Natural killer cell (primary cell): Measurements from ENCODE around the gene RTP2. TPM values are rescaled to one million over a fixed set of nuclear protein-coding genes. Genes with fewer than 3 reads are reported as not detected.
"Not testable (repeated sequence)": the region's sequence is repeated elsewhere in the genome, so short reads cannot be mapped to it uniquely, and the experiment has no call there.

Experiments
- ATAC-seq, 3 donors: fragments of 150-1000 bp in 2 of 3; fragments of 200-7000 bp in 1 of 3; cut with Tn5 transposase; 1 replicate in 1 of 3; 2 replicates in 2 of 3; pipeline ENCODE4 v1.10.0; 2021; ENCODE audit warnings: mild to moderate bottlenecking in 2 of 3, moderate library complexity in 2 of 3
- DNase-seq, 2 donors: peaks; one replicate each; pipeline versions ENCODE4 v3.0.0 to v3.0.0-alpha.2; 2013 to 2021; ENCODE audit warnings: mixed read lengths in 1 of 2
- H3K27ac ChIP-seq: one replicate; pipeline ENCODE4 v1.5.1; 2013; ENCODE audit warnings: mild to moderate bottlenecking, low read length
- H3K27me3 ChIP-seq: one replicate; pipeline ENCODE4 v1.6.1; 2013; ENCODE audit warnings: low read length; ENCODE audit not compliant: control insufficient read depth, insufficient read depth
- H3K36me3 ChIP-seq: one replicate; pipeline ENCODE4 v1.6.1; 2013; ENCODE audit warnings: low read length; ENCODE audit not compliant: control insufficient read depth, insufficient read depth
- H3K4me1 ChIP-seq: one replicate; pipeline ENCODE4 v1.6.1; 2013; ENCODE audit warnings: low read length; ENCODE audit not compliant: control insufficient read depth, insufficient read depth
- H3K4me3 ChIP-seq: one replicate; pipeline ENCODE4 v1.5.1; 2013; ENCODE audit warnings: low read length
- H3K9me3 ChIP-seq: one replicate; pipeline ENCODE4 v1.6.1; 2013; ENCODE audit warnings: low read length; ENCODE audit not compliant: control insufficient read depth, insufficient read depth
- H3K27ac Mint-ChIP-seq, 2 donors: one replicate each; pipeline ENCODE4 v1.8.0; 2022; ENCODE audit warnings: mild to moderate bottlenecking in 2 of 2, mixed read lengths in 2 of 2, moderate library complexity in 1 of 2
- H3K27me3 Mint-ChIP-seq, 2 donors: one replicate each; pipeline ENCODE4 v1.8.0; 2022; ENCODE audit warnings: low read depth in 2 of 2, mixed read lengths in 2 of 2
- H3K36me3 Mint-ChIP-seq: one replicate; pipeline ENCODE4 v1.8.0; 2022; ENCODE audit warnings: mixed read lengths
- H3K4me1 Mint-ChIP-seq, 2 donors: one replicate each; pipeline ENCODE4 v1.8.0; 2022; ENCODE audit warnings: mixed read lengths in 2 of 2
- H3K4me3 Mint-ChIP-seq: one replicate; pipeline ENCODE4 v1.8.0; 2022; ENCODE audit warnings: mild to moderate bottlenecking, moderate library complexity, mixed read lengths
- H3K9me3 Mint-ChIP-seq, 2 donors: one replicate each; pipeline ENCODE4 v1.8.0; 2022; ENCODE audit warnings: mixed read lengths in 2 of 2
- CTCF ChIP-seq: fragments of 200-600 bp; IDR thresholded peaks from one replicate; pipeline ENCODE4 v1.8.0; 2022; ENCODE audit warnings: antibody characterized with exemption
- WGBS: methylation state at CpG from one replicate; pipeline ENCODE4 v1.1.7; 2013; ENCODE audit warnings: missing lambda C conversion rate; ENCODE audit not compliant: insufficient coverage; 5-methylcytosine and 5-hydroxymethylcytosine counted together
- intact Hi-C: fragments of 100-400 bp; cut with micrococcal nuclease; formaldehyde crosslinking; loops from one replicate; pipeline ENCODE4 v1.14.2; 2022
- total RNA-seq, 4 donors: library from RNA; stranded (reverse); fragments of 120-200 nt in 1 of 4; gene quantifications; one replicate each; pipeline versions ENCODE4 v1.2.3 to v1.2.4, GENCODE V29; 2013 to 2022

The RTP2 gene
- total RNA-seq, 3 donors from 2014 or later (not counting 1 experiment from before 2014, with no cell fraction given): not detected

GRCh38 chr3:187684880-187685279 lies 17.5 kb downstream of the RTP2 start:
- no peaks in the 10 kb centered on the region for H3K4me1 ChIP-seq
- WGBS: 0% methylated on average over 1 of the region's 2 CpGs
- H3K4me3 ChIP-seq: no peak overlapping the region
- no peak for DNase-seq
- no peak for ATAC-seq
- no peaks in the 10 kb centered on the region for H3K4me1 Mint-ChIP-seq
- peaks cover 21 to 33% of the 10 kb centered on the region in 2 donors for H3K27me3 Mint-ChIP-seq
- no peak overlapping the region for H3K27ac Mint-ChIP-seq
- H3K4me3 Mint-ChIP-seq: no peak overlapping the region
- intact Hi-C loops: no loop called here
- peaks cover 5% of the 10 kb centered on the region for H3K9me3 ChIP-seq
- peaks cover 0 to 3% of the 10 kb centered on the region in 2 donors for H3K9me3 Mint-ChIP-seq
- no peak for TF ChIP-seq CTCF
- H3K36me3 ChIP-seq: no peaks in the 10 kb centered on the region
- peaks cover 11% of the 10 kb centered on the region for H3K27me3 ChIP-seq
- H3K27ac ChIP-seq: no peak overlapping the region
- H3K36me3 Mint-ChIP-seq: no peaks in the 10 kb centered on the region

- Mint-ChIP-seq H3K9me3 (peaks cover 0 to 3% of the 10 kb centered on the region in 2 donors), H3K36me3 (no peaks in the 10 kb centered on the region), H3K27ac (no peak overlapping the region), H3K4me1 (peaks cover 3 to 4% of the 10 kb centered on the region in 2 donors), H3K27me3 (peaks cover 23 to 35% of the 10 kb centered on the region in 2 donors), H3K4me3 (no peak overlapping the region)
- Histone ChIP-seq H3K27me3 (peaks cover 9% of the 10 kb centered on the region), H3K9me3 (peaks cover 5% of the 10 kb centered on the region), H3K4me3 (no peak overlapping the region), H3K27ac (no peak overlapping the region), H3K36me3 (no peaks in the 10 kb centered on the region), H3K4me1 (no peaks in the 10 kb centered on the region)
- TF ChIP-seq CTCF: no peak
- intact Hi-C loops: no loop called here
- ATAC-seq (no peak), DNase-seq (no peak)
- 89% methylated on average over 1 of the region's 1 CpG for WGBS
Observed at GRCh38 chr3:187684444-187684843, 17.9 kb downstream of the RTP2 start.

- H3K4me1 Mint-ChIP-seq, H3K4me3 ChIP-seq, H3K36me3 ChIP-seq, H3K4me1 ChIP-seq, ATAC-seq, H3K4me3 Mint-ChIP-seq, H3K36me3 Mint-ChIP-seq, H3K27ac ChIP-seq, H3K27ac Mint-ChIP-seq, H3K9me3 Mint-ChIP-seq, H3K9me3 ChIP-seq, DNase-seq, H3K27me3 ChIP-seq: not testable (repeated sequence)
- peaks cover 22 to 33% of the 10 kb centered on the region in 2 donors for H3K27me3 Mint-ChIP-seq
- 81% methylated on average over 11 of the region's 11 CpGs for WGBS
- intact Hi-C loops: loop anchor here (2.0 kb wide), 1 partner anchor 461 kb away; no protein-coding TSS in a partner anchor
Observed at GRCh38 chr3:187681756-187682155, 20.6 kb downstream of the RTP2 start.

- no peaks in the 10 kb centered on the region for H3K9me3 Mint-ChIP-seq
- TF ChIP-seq CTCF: peak; percentile 89
- Histone ChIP-seq H3K4me1 (no peaks in the 10 kb centered on the region), H3K9me3 (no peaks in the 10 kb centered on the region), H3K4me3 (no peak overlapping the region), H3K36me3 (no peaks in the 10 kb centered on the region), H3K27ac (no peak overlapping the region), H3K27me3 (no peaks in the 10 kb centered on the region)
- intact Hi-C loops: loop anchor here (1.0 to 2.0 kb wide), 3 partner anchors 64 to 459 kb away; no protein-coding TSS in a partner anchor
- H3K27me3 Mint-ChIP-seq: peaks cover 20 to 37% of the 10 kb centered on the region in 2 donors
- no peaks in the 10 kb centered on the region for H3K36me3 Mint-ChIP-seq
- no peak overlapping the region for H3K27ac Mint-ChIP-seq
- WGBS: 20% methylated on average over 6 of the region's 7 CpGs
- H3K4me3 Mint-ChIP-seq: no peak overlapping the region
- peaks cover 5% of the 10 kb centered on the region in 2 donors for H3K4me1 Mint-ChIP-seq
- peak; percentile 64 to 79 for DNase-seq
- peak; percentile 60 to 87 (median 70) for ATAC-seq
Observed at GRCh38 chr3:187679638-187680396, 22.5 kb downstream of the RTP2 start.
